ENCODE data around the gene PDZRN3.

GRCh38 chr3:73624017-73624820 is 522 bp downstream of the PDZRN3 start:
- TF ChIP-seq CTCF (conservative IDR thresholded peaks at IDR 0.05) (no peak), EZH2 (IDR thresholded peaks at IDR 0.05; ENCODE audit: low read depth) (no peak)

Data from PC-9 (cell line).